SW 1271 (cell line): ENCODE results near the gene DDX51.
"Not testable (repeated sequence)": the region's sequence is repeated elsewhere in the genome, so short reads cannot be mapped to it uniquely, and the experiment has no call there.

Experiments
- DNase-seq, 2 experiments: peaks; one replicate each; lab custom pipeline; 2025; lab: John Stamatoyannopoulos, UW

The DDX51 gene

GRCh38 chr12:132114667-132115066 lies 29.5 kb downstream of the DDX51 start:
- no peak for DNase-seq

GRCh38 chr12:132111654-132112304 lies 32.3 kb downstream of the DDX51 start:
- no peak for DNase-seq

- no peak for DNase-seq
Measured at GRCh38 chr12:132110677-132111076, 33.4 kb downstream of the DDX51 start.

- no peak for DNase-seq
Measured at GRCh38 chr12:132109741-132110140, 34.4 kb downstream of the DDX51 start.

GRCh38 chr12:132108211-132108832 lies 35.8 kb downstream of the DDX51 start:
- DNase-seq = no peak

GRCh38 chr12:132106921-132107320 lies 37.2 kb downstream of the DDX51 start:
- no peak for DNase-seq

- no peak for DNase-seq
Measured at GRCh38 chr12:132105467-132105866, 38.7 kb downstream of the DDX51 start.

- no peak for DNase-seq
Measured at GRCh38 chr12:132103542-132104308, 40.4 kb downstream of the DDX51 start.

GRCh38 chr12:132103072-132103471 lies 41.0 kb downstream of the DDX51 start:
- DNase-seq = not testable (repeated sequence)

- no peak for DNase-seq
Measured at GRCh38 chr12:132102297-132102696, 41.8 kb downstream of the DDX51 start.

GRCh38 chr12:132100306-132101065 lies 43.6 kb downstream of the DDX51 start:
- DNase-seq = no peak

GRCh38 chr12:132099739-132100138 lies 44.4 kb downstream of the DDX51 start:
- no peak for DNase-seq

- no peak for DNase-seq
Measured at GRCh38 chr12:132095520-132096409, 48.4 kb downstream of the DDX51 start.

- DNase-seq = no peak
Measured at GRCh38 chr12:132094269-132094891, 49.7 kb downstream of the DDX51 start.

GRCh38 chr12:132089407-132089910 lies 54.7 kb downstream of the DDX51 start:
- DNase-seq = no peak
